GM21381 (cell line): Measurements from ENCODE around the gene SPTA1.

Source experiments
- ATAC-seq: cut with Tn5 transposase; IDR thresholded peaks from one replicate; pipeline ENCODE4 v1.9.1; 2021; ENCODE audit warnings: mild to moderate bottlenecking, moderate library complexity; ENCODE audit not compliant: unreplicated experiment

The SPTA1 gene

DNA sequence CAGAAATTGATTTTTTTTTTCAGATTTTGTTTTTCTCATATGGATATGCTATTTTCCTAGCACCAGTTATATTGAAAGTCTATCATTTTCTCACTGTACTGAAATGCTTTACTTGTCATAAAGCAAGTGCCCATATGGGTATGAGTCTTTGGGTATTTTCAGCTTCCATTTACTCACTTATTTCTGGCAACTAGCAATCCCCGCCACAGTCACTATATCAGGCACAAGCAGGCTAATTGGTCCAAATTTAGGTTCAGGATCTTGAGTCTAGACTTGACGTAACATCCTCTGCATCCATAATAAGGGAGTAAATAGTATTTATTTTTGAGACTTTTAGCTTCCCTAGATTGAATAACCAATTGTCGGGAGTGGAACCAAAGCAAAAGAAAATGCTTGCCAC is 109.0 kb downstream of the SPTA1 start:
- ATAC-seq = no peak

DNA sequence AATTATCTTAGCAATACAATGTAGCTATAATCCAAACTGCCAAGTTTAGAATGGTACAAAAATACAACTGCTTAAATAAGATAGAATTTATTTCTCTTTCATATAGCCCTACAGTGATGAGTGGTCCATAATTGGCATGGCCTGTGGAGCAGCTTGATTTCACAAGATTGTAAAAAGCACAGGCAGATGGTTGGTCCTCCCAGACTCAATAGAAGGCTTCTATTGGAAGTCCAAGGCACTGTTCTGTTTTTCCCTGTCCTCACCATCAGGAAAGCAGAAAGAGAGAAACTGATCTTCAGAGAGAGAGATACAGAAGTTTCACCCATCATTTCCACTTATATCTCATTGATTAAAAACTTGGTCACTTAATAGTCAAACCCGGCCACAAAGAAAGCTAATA is 114.3 kb downstream of the SPTA1 start:
- ATAC-seq = no peak

DNA sequence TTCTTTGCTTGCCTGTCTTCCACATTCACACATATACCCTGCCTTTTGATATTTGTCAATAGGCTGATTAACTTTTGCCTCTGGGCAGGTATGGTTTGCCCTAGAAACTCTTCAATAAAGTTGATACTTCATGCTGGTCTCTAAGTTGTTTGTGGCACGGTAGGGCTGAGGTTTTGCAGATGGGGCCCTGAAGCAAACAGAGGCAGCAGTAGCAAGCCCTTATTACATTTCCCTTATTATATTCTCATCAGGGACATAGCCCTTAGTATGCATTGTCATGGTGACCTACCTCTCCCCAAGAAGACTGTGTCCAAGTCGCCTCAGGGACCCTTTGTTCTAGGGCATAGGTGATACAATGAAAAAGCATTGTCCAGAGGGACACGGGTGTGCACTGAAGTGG is 116.0 kb downstream of the SPTA1 start, which contains the start of gene OR6P1:
Gene OR6P1, minus strand, starts transcription at position 101 of the 400 bp plus-strand sequence. CDS start 6,976 bp downstream, outside the sequence.
- ATAC-seq = no peak

DNA sequence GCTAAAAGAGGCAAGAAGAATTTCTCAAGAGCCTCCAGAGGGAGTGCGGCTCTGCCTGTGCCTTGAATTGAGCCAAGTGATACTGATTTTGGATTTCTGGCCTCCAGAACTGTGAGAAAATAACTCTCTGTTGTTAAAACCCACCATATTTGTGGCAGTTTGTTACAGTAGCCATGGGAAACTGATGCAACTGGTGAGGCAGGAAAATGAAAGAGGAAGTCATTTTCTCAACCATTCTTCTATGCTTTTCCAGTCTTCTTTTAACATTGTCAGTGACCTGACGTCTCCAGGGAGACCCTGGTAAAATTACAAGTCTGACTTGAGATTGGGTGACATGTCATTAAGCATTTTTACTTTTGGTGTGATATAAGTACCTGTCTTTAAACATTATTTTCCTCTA is 121.9 kb downstream of the SPTA1 start:
- ATAC-seq = no peak

DNA sequence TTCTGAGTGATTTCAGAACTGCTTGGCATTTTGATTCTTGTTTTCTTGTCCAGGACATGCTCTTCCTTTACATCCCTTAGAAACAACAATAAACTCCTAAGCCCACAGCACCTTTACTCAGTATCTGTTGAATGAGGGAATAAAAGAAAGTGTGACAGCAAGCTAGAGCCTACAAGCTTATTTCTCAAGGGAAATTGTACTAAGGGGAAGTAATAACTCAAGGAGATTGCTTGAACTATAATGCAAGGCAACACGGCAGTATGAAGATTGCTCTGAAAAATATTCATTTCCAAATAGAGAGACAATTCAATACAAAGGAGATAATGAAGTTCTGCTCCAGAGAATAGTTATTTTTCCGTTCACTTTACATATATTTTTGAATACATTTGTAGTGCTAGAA is 122.7 kb downstream of the SPTA1 start:
- no peak for ATAC-seq
